Calu3 (cell line): ENCODE data around the gene NKX1-2. TPM values are rescaled to one million over a fixed set of nuclear protein-coding genes. Genes with fewer than 3 reads are reported as not detected.

Experiments
- Bru-seq: library from RNA; stranded (reverse); fragments of 400-500 nt; gene quantifications from one replicate; lab custom pipeline; 2021; lab: Mats Ljungman, UMichigan
- BruChase-seq, 2 experiments: library from RNA; stranded (reverse); fragments of 400-500 nt; gene quantifications; one replicate each; lab custom pipeline; 2021; lab: Mats Ljungman, UMichigan
- BruUV-seq: library from RNA; stranded (reverse); fragments of 400-500 nt; replicated peaks from 2 replicates; lab custom pipeline; 2021; lab: Mats Ljungman, UMichigan
- CTCF ChIA-PET: fragments of 300-600 bp; sonication (Branson Sonifier 250); formaldehyde crosslinking; loops from one replicate; lab custom pipeline; 2022; ENCODE audit warnings: antibody characterized with exemption; lab: Charles Lee
- DNase-seq: peaks from one replicate; pipeline ENCODE4 v3.0.0; 2022
- H3K27ac Mint-ChIP-seq: one replicate; pipeline ENCODE4 v1.8.0; 2022; ENCODE audit warnings: mixed read lengths; ENCODE audit not compliant: unreplicated experiment
- H3K27me3 Mint-ChIP-seq: one replicate; pipeline ENCODE4 v1.8.0; 2022; ENCODE audit warnings: mixed read lengths; ENCODE audit not compliant: unreplicated experiment
- H3K36me3 Mint-ChIP-seq: one replicate; pipeline ENCODE4 v1.8.0; 2022; ENCODE audit warnings: mild to moderate bottlenecking, moderate library complexity, mixed read lengths; ENCODE audit not compliant: insufficient read depth, unreplicated experiment
- H3K4me1 Mint-ChIP-seq: one replicate; pipeline ENCODE4 v1.8.0; 2022; ENCODE audit warnings: mild to moderate bottlenecking, low read depth, mixed read lengths; ENCODE audit not compliant: unreplicated experiment
- H3K4me3 Mint-ChIP-seq: one replicate; pipeline ENCODE4 v1.8.0; 2022; ENCODE audit warnings: mild to moderate bottlenecking, low read depth, moderate library complexity, mixed read lengths; ENCODE audit not compliant: unreplicated experiment
- H3K9me3 Mint-ChIP-seq: one replicate; pipeline ENCODE4 v1.8.0; 2022; ENCODE audit warnings: low read depth, mixed read lengths; ENCODE audit not compliant: unreplicated experiment
- intact Hi-C: fragments of 100-400 bp; cut with micrococcal nuclease; formaldehyde crosslinking; loops from one replicate; pipeline ENCODE4 v1.10.0; 2022; ENCODE audit not compliant: unreplicated experiment
- long read RNA-seq: library from polyadenylated mRNA; stranded (forward); transcript quantifications from one replicate; pipeline ENCODE4 v2.0.0, GENCODE V29; 2022
- total RNA-seq: library from RNA; stranded (reverse); gene quantifications from 2 replicates; pipeline ENCODE4 v1.2.3, GENCODE V29; 2022
- TF ChIP-seq, protein P1 (sequence below): fragments of 200-600 bp; IDR thresholded peaks from one replicate; pipeline ENCODE4 v1.8.0; 2022; ENCODE audit warnings: antibody characterized with exemption; ENCODE audit not compliant: unreplicated experiment

Gene NKX1-2
- not detected in 2 replicates for total RNA-seq
- Bru-seq, nascent RNA: not detected
- percentile 15 among the genes with signal in this experiment for BruChase-seq, experiment 1, labeled RNA remaining after a 6-hour chase
- percentile 15 among the genes with signal in this experiment for BruChase-seq, experiment 2, labeled RNA remaining after a 2-hour chase
- long read RNA-seq: 0 reads

DNA sequence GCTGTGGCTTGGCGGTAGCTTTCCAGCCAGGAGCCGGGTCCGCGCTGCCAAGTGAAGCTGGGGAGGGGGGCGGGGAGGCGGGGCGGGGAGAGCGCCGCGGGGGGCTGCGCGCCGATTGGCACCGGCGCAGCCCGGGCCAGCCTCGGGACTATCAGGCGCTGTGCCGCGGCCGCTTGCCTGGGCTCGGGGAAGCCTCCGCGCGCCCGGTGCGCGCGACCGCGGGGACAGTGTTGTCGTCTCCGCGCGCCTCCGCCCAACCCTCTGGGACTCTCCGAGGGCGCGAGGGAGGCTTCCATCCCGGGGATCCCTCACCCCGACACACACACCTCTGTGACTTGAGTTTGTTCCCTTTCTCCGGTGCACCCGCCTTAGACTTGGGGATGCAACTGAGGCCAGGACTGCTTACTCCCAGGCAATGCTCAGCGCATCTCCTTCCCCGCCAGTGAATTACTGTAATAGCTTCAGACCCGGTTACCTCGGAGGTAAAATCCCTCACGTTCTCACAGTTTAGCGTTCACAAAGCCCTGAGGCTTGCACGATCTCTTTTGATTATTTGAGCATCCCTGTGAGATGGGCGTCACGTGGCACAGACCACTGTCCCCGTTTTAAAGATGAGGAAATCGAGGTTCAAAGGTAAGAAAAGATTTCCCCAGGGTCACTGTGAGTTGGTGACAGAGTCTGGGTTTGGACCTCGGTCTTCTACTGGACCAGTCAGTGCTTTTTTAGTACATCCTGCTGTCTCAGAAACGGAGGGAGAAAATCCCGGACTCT lies at the start of gene NKX1-2:
Gene NKX1-2, minus strand, starts transcription at position 24 of the 771 bp plus-strand sequence. CDS start 92 bp downstream, outside the sequence.
- Mint-ChIP-seq H3K4me1 (peaks cover 7% of the 10 kb centered on the region), H3K27ac (no peak within 1 kb of the TSS), H3K9me3 (no peaks in the 10 kb centered on the region), H3K4me3 (peak within 1 kb of the TSS; percentile 48), H3K27me3 (peaks cover 87% of the 10 kb centered on the region), H3K36me3 (no peaks in the 10 kb centered on the region)
- intact Hi-C loops: no loop called here
- DNase-seq: no peak
- CTCF ChIA-PET: interaction anchor here (0.7 kb wide), 1 partner anchor 59 kb away, joined by 4 read pairs; no protein-coding TSS in a partner anchor
- BruUV-seq: no TSS peak
- TF ChIP-seq, protein P1, sequence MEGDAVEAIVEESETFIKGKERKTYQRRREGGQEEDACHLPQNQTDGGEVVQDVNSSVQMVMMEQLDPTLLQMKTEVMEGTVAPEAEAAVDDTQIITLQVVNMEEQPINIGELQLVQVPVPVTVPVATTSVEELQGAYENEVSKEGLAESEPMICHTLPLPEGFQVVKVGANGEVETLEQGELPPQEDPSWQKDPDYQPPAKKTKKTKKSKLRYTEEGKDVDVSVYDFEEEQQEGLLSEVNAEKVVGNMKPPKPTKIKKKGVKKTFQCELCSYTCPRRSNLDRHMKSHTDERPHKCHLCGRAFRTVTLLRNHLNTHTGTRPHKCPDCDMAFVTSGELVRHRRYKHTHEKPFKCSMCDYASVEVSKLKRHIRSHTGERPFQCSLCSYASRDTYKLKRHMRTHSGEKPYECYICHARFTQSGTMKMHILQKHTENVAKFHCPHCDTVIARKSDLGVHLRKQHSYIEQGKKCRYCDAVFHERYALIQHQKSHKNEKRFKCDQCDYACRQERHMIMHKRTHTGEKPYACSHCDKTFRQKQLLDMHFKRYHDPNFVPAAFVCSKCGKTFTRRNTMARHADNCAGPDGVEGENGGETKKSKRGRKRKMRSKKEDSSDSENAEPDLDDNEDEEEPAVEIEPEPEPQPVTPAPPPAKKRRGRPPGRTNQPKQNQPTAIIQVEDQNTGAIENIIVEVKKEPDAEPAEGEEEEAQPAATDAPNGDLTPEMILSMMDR: no peak

DNA sequence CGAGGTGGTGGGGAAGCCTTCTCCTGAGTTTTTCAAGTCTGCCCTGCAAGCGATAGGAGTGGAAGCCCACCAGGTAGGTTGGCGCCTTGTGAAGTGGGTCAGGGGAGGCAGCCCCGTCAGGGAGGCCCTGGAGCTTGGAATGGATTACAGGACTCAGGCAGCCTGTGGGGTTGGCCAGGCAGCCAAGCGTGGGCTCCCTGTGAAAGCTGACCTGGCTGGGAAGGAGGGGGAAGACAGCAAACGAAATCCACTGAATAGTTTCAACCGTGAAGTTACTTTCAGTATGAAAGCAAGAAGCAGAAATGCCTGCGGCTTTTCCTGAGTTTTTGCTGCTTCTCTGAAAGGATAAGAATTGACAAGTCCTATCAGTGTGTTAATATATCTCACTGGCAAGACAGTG lies 48.2 kb upstream of the NKX1-2 start:
- H3K4me3 Mint-ChIP-seq: no peak overlapping the region
- DNase-seq: no peak
- no peak overlapping the region for H3K27ac Mint-ChIP-seq
- TF ChIP-seq, protein P1: no peak
- no peaks in the 10 kb centered on the region for H3K4me1 Mint-ChIP-seq
- H3K9me3 Mint-ChIP-seq: no peaks in the 10 kb centered on the region
- BruUV-seq: no TSS peak
- intact Hi-C loops: no loop called here
- CTCF ChIA-PET: no interaction called here
- no peaks in the 10 kb centered on the region for H3K27me3 Mint-ChIP-seq
- H3K36me3 Mint-ChIP-seq: no peaks in the 10 kb centered on the region

DNA sequence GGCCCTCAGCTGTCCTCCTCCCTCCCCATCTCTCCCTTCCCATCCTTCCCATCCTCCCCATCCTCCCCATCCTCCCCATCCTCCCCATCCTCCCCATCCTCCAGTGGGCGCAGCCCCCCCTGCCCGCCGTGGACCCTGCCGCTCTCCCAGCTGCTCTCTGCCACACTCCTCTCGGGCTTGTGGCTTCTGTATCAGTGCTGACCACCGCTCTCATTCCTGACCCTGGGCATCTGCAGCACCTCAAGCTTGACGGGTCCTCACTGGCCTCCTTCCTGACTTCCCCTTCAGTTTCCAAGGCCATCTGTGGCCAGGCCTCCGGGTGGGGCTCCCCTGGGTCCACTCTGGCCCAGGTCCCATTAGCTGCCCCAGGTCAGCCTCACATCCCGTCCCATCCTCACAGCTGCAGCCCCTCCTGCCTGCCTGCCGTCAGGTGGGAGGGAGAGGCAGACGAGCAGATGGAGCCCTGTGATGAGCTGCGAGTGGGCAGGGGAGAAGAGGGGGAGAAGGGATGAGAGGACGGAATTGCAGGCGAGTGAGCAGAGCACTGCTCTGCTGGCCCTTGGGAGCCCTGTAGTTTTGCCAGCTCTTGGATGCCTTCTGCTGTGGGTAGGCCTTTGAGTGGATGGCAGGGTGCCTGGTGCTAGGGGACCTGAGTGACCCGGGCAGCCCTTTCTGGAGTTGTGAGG lies 47.5 kb upstream of the NKX1-2 start:
- Mint-ChIP-seq H3K4me3 (no peak overlapping the region), H3K36me3 (no peaks in the 10 kb centered on the region), H3K27ac (no peak overlapping the region), H3K9me3 (no peaks in the 10 kb centered on the region), H3K4me1 (no peaks in the 10 kb centered on the region), H3K27me3 (no peaks in the 10 kb centered on the region)
- TF ChIP-seq, protein P1: no peak
- CTCF ChIA-PET: interaction anchor here (0.5 kb wide), 1 partner anchor 289 kb away, joined by 4 read pairs; no protein-coding TSS in a partner anchor
- DNase-seq: no peak
- no TSS peak for BruUV-seq
- intact Hi-C loops: no loop called here

DNA sequence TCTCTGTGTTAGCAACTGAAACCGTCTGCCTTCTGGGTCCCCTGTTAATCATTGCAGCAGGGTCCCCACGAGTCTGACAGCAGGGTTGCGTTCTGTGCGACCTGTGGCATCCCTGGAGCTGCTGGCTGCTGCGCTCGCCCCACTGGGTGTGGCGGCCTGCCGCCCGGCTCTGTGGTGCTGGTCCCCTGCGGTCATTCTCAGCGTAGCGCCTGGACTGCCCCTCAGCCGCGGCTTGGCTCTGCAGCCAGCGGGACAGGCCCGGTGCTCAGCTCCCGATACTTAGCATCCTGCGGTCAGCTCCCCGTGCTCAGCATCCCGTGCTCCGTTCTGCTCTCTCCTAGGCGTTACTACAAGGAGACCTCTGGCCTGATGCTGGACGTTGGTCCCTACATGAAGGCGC lies 46.8 kb upstream of the NKX1-2 start:
- BruUV-seq: no TSS peak
- TF ChIP-seq, protein P1: no peak
- CTCF ChIA-PET: no interaction called here
- DNase-seq: no peak
- no peaks in the 10 kb centered on the region for H3K36me3 Mint-ChIP-seq
- intact Hi-C loops: no loop called here
- H3K4me1 Mint-ChIP-seq: no peaks in the 10 kb centered on the region
- H3K27me3 Mint-ChIP-seq: no peaks in the 10 kb centered on the region
- H3K9me3 Mint-ChIP-seq: no peaks in the 10 kb centered on the region
- H3K27ac Mint-ChIP-seq: no peak overlapping the region
- H3K4me3 Mint-ChIP-seq: no peak overlapping the region
